Endothelial cell of umbilical vein (primary cell): ENCODE data around the gene R3HDM1. TPM values are rescaled to one million over a fixed set of nuclear protein-coding genes. Genes with fewer than 3 reads are reported as not detected.

Source experiments
- BruUV-seq: library from RNA; stranded (reverse); fragments of 400-500 nt; replicated peaks from 2 replicates; lab custom pipeline; 2021; lab: Mats Ljungman, UMichigan
- CTCF ChIA-PET: fragments of 300-600, 350-600 bp; sonication (Branson Sonifier 250); formaldehyde crosslinking; loops from one replicate; lab custom pipeline; 2021; ENCODE audit warnings: antibody characterized with exemption, inconsistent platforms; lab: Charles Lee
- POLR2A ChIA-PET: fragments of 300-600, 350-600 bp; sonication (Branson Sonifier 250); formaldehyde crosslinking; loops from one replicate; lab custom pipeline; 2021; ENCODE audit warnings: antibody characterized with exemption, inconsistent platforms; lab: Charles Lee
- DNase-seq: peaks from one replicate; pipeline ENCODE4 v3.0.0-alpha.2; 2011; ENCODE audit warnings: low read depth, low spot score
- FAIRE-seq: peaks from 2 replicates; lab custom pipeline; 2011; peaks lifted over from hg19 to GRCh38; lab: Jason Lieb, UNC
- H2AFZ ChIP-seq: 2 replicates; pipeline ENCODE4 v1.6.0; 2012; ENCODE audit warnings: low read depth, low read length, control low read depth, inconsistent platforms
- H3K27ac ChIP-seq: 2 replicates; pipeline ENCODE4 v1.5.1; 2011; ENCODE audit warnings: low read depth, mild to moderate bottlenecking, control low read depth, low read length, moderate library complexity; ENCODE audit not compliant: insufficient read depth
- H3K27me3 ChIP-seq, 2 experiments: 2 replicates each; pipeline versions ENCODE4 v1.6.0 to v1.6.1; 2011; ENCODE audit warnings: low read length in 2 of 2, mixed read lengths in 1 of 2; ENCODE audit not compliant: control insufficient read depth in 2 of 2, insufficient read depth in 2 of 2
- H3K36me3 ChIP-seq, 2 experiments: 2 replicates in 1 of 2; 3 replicates in 1 of 2; pipeline ENCODE4 v1.5.1; 2011; ENCODE audit warnings: low read length in 2 of 2, mild to moderate bottlenecking in 1 of 2, moderate library complexity in 1 of 2; ENCODE audit not compliant: control insufficient read depth in 2 of 2, insufficient read depth in 2 of 2; ENCODE audit errors: extremely low read depth in 1 of 2
- H3K4me1 ChIP-seq: 3 replicates; pipeline ENCODE4 v1.5.1; 2011; ENCODE audit warnings: mild to moderate bottlenecking, low read length; ENCODE audit not compliant: control insufficient read depth, insufficient read depth; ENCODE audit errors: extremely low read depth
- H3K4me2 ChIP-seq: 2 replicates; pipeline ENCODE4 v1.6.1; 2011; ENCODE audit warnings: low read length, control low read depth, mixed read lengths; ENCODE audit not compliant: insufficient read depth
- H3K4me3 ChIP-seq, 3 experiments: fragments of 200-600 bp in 1 of 3; sonication (generic), shearing (Covaris generic) in 1 of 3; replicated peaks in 1 of 3; 2 replicates each; pipeline ENCODE4 v1.5.1; 2011 to 2016; ENCODE audit warnings: control low read depth in 3 of 3, low read length in 3 of 3, mild to moderate bottlenecking in 2 of 3, inconsistent platforms in 1 of 3, low read depth in 1 of 3, moderate library complexity in 1 of 3; ENCODE audit not compliant: insufficient read depth in 1 of 3
- H3K79me2 ChIP-seq: 2 replicates; pipeline ENCODE4 v1.6.0; 2012; ENCODE audit warnings: low read length, inconsistent platforms; ENCODE audit not compliant: control insufficient read depth, insufficient read depth
- H3K9ac ChIP-seq: replicated peaks from 2 replicates; pipeline ENCODE3; 2011; ENCODE audit warnings: low read length, control low read depth; ENCODE audit not compliant: insufficient read depth; ENCODE audit errors: extremely low read depth
- H3K9me1 ChIP-seq: replicated peaks from 3 replicates; pipeline ENCODE4 v1.6.0; 2011; ENCODE audit warnings: mild to moderate bottlenecking, low read length; ENCODE audit not compliant: control insufficient read depth, insufficient read depth; ENCODE audit errors: extremely low read depth
- H3K9me3 ChIP-seq: replicated peaks from 2 replicates; pipeline ENCODE4 v1.5.1; 2012; ENCODE audit warnings: low read length, inconsistent platforms; ENCODE audit not compliant: control insufficient read depth, insufficient read depth
- H4K20me1 ChIP-seq: replicated peaks from 2 replicates; pipeline ENCODE3; 2011; ENCODE audit warnings: mild to moderate bottlenecking, low read length; ENCODE audit not compliant: control insufficient read depth, insufficient read depth; ENCODE audit errors: extremely low read depth
- CTCF ChIP-seq, 2 donors: IDR thresholded peaks; 1 replicate in 1 of 2; 2 replicates in 1 of 2; pipeline ENCODE4 v1.5.1; 2011; ENCODE audit warnings: low read length in 2 of 2, mild to moderate bottlenecking in 2 of 2, moderate library complexity in 2 of 2, control low read depth in 1 of 2, inconsistent platforms in 1 of 2, low read depth in 1 of 2; ENCODE audit not compliant: insufficient read depth in 1 of 2; ENCODE audit errors: extremely low read depth in 1 of 2
- EZH2 ChIP-seq: IDR thresholded peaks from 2 replicates; pipeline ENCODE4 v1.6.1; 2012; ENCODE audit warnings: borderline replicate concordance, low read depth, mild to moderate bottlenecking, moderate library complexity, low read length, inconsistent platforms; ENCODE audit not compliant: severe bottlenecking
- FOS ChIP-seq: IDR thresholded peaks from 2 replicates; pipeline ENCODE4 v1.6.1; 2011; ENCODE audit warnings: mild to moderate bottlenecking, low read length, moderate library complexity, borderline replicate concordance; ENCODE audit not compliant: insufficient read depth
- GATA2 ChIP-seq: IDR thresholded peaks from 2 replicates; pipeline ENCODE4 v1.7.0; 2011; ENCODE audit warnings: low read depth, mild to moderate bottlenecking, moderate library complexity, mixed read lengths, low read length; ENCODE audit not compliant: insufficient read length, insufficient read depth
- JUN ChIP-seq: IDR thresholded peaks from 2 replicates; pipeline ENCODE4 v1.6.1; 2011; ENCODE audit warnings: borderline replicate concordance, low read depth; ENCODE audit not compliant: insufficient read length, insufficient read depth
- MAX ChIP-seq: IDR thresholded peaks from 2 replicates; pipeline ENCODE4 v1.6.1; 2011; ENCODE audit not compliant: insufficient read depth, insufficient read length
- MYC ChIP-seq: IDR thresholded peaks from one replicate; pipeline ENCODE4 v1.6.1; 2011; ENCODE audit warnings: mild to moderate bottlenecking, low read depth, low read length
- POLR2A ChIP-seq: IDR thresholded peaks from 2 replicates; pipeline ENCODE4 v1.6.1; 2012; ENCODE audit warnings: low read depth, mild to moderate bottlenecking, control low read depth, low read length
- POLR2AphosphoS5 ChIP-seq: IDR thresholded peaks from 2 replicates; pipeline ENCODE4 v1.6.1; 2012; ENCODE audit warnings: low read depth, mild to moderate bottlenecking, control low read depth, low read length, moderate library complexity; ENCODE audit not compliant: insufficient read depth
- dilution Hi-C: fragments of 300-500 bp; cut with MboI; formaldehyde crosslinking; loops from one replicate; pipeline ENCODE4 v1.15.0; 2019; ENCODE audit warnings: low sequenced_read_pairs; ENCODE audit not compliant: extremely low pct_ligation_motif_present
- intact Hi-C: fragments of 100-400 bp; cut with micrococcal nuclease; formaldehyde crosslinking; loops from one replicate; pipeline ENCODE4 v1.10.0; 2022
- polyA plus RNA-seq, 4 experiments: library from polyadenylated mRNA; depleted of rRNA in 3 of 4; stranded (reverse) in 3 of 4; unstranded in 1 of 4; fragments of >200 nt; gene quantifications; 2 replicates each; pipeline versions ENCODE4 v1.2.1 to v1.2.3, GENCODE V29; 2011 to 2012; ENCODE audit warnings: missing spikeins in 1 of 4
- total RNA-seq: library from RNA; stranded (reverse); gene quantifications from 2 replicates; pipeline ENCODE4 v1.2.3, GENCODE V29; 2021

R3HDM1 gene
- total and polyA plus RNA-seq, 2 donors (not counting 3 experiments of a cell fraction or from before 2014, with no cell fraction given) = 36.6 to 61.8 TPM

GRCh38 chr2:135633582-135633981 is 102.3 kb downstream of the R3HDM1 start:
- Histone ChIP-seq H3K79me2 (no peaks in the 10 kb centered on the region), H3K27me3 (no peaks in the 10 kb centered on the region), H3K4me1 (no peaks in the 10 kb centered on the region), H3K4me2 (no peak overlapping the region), H4K20me1 (no peaks in the 10 kb centered on the region), H3K4me3 (no peak overlapping the region), H3K9ac (no peak overlapping the region), H2AFZ (no peak overlapping the region), H3K36me3 (peaks cover 0 to 6% of the 10 kb centered on the region in 2 experiments), H3K27ac (no peak overlapping the region), H3K9me1 (no peaks in the 10 kb centered on the region), H3K9me3 (no peaks in the 10 kb centered on the region)
- intact Hi-C loops (no loop called here), dilution Hi-C loops (no loop called here)
- ChIA-PET CTCF (interaction anchor here (1.2 to 1.7 kb wide), 2 partner anchors 20 to 76 kb away, joined by 4 read pairs; no protein-coding TSS in a partner anchor), POLR2A (no interaction called here)
- DNase-seq (no peak), FAIRE-seq (no peak)
- TF ChIP-seq EZH2 (no peak), POLR2AphosphoS5 (no peak), FOS (no peak), MYC (no peak), JUN (no peak), MAX (no peak), POLR2A (no peak), GATA2 (no peak), CTCF (IDR thresholded peaks at IDR 0.05; ENCODE audit: extremely low read depth in 1 of 2, insufficient read depth in 1 of 2, low read depth in 1 of 2, low read length in 2 of 2) (no peak)
- BruUV-seq = no TSS peak
